ENCODE results near the gene RENBP.

Gene RENBP

GRCh38 chrX:153969904-153970356, 25.5 kb upstream of the RENBP start:
- Histone ChIP-seq H3K27ac (ENCODE audit: low read depth, low read length) (no peak overlapping the region), H3K9me3 (ENCODE audit: control insufficient read depth, insufficient read depth, low read depth, low read length) (no peaks in the 10 kb centered on the region), H3K36me3 (ENCODE audit: control insufficient read depth, insufficient read depth, low read length) (peaks cover 15% of the 10 kb centered on the region), H3K9ac (ENCODE audit: low read length) (peak overlapping the region; percentile 70), H3K27me3 (ENCODE audit: control insufficient read depth, insufficient read depth, low read length) (no peaks in the 10 kb centered on the region), H3K4me1 (ENCODE audit: control insufficient read depth, insufficient read depth, low read length) (peaks cover 51% of the 10 kb centered on the region), H3K4me3 (ENCODE audit: low read depth, low read length) (peak overlapping the region; percentile 81)

- Histone ChIP-seq H3K27ac (ENCODE audit: low read depth, low read length) (no peak overlapping the region), H3K4me1 (ENCODE audit: control insufficient read depth, insufficient read depth, low read length) (peaks cover 47% of the 10 kb centered on the region), H3K9ac (ENCODE audit: low read length) (peak overlapping the region; percentile 70)
Measured at GRCh38 chrX:153969125-153969903, 24.9 kb upstream of the RENBP start.

GRCh38 chrX:153968754-153969124, 24.3 kb upstream of the RENBP start:
- Histone ChIP-seq H3K9me3 (ENCODE audit: control insufficient read depth, insufficient read depth, low read depth, low read length) (no peaks in the 10 kb centered on the region), H3K27ac (ENCODE audit: low read depth, low read length) (no peak overlapping the region), H3K4me3 (ENCODE audit: low read depth, low read length) (peak overlapping the region; percentile 81), H3K4me1 (ENCODE audit: control insufficient read depth, insufficient read depth, low read length) (peaks cover 41% of the 10 kb centered on the region), H3K9ac (ENCODE audit: low read length) (peak overlapping the region; percentile 70), H3K36me3 (ENCODE audit: control insufficient read depth, insufficient read depth, low read length) (peaks cover 23% of the 10 kb centered on the region), H3K27me3 (ENCODE audit: control insufficient read depth, insufficient read depth, low read length) (no peaks in the 10 kb centered on the region)

More at GRCh38 chrX:153969125-153969903, 24.9 kb upstream of the RENBP start:
- Histone ChIP-seq H3K9me3 (ENCODE audit: control insufficient read depth, insufficient read depth, low read depth, low read length) (no peaks in the 10 kb centered on the region), H3K36me3 (ENCODE audit: control insufficient read depth, insufficient read depth, low read length) (peaks cover 17% of the 10 kb centered on the region), H3K27me3 (ENCODE audit: control insufficient read depth, insufficient read depth, low read length) (no peaks in the 10 kb centered on the region), H3K4me3 (ENCODE audit: low read depth, low read length) (peak overlapping the region; percentile 81)

GRCh38 chrX:153968255-153968654, 23.8 kb upstream of the RENBP start:
- Histone ChIP-seq H3K36me3 (ENCODE audit: control insufficient read depth, insufficient read depth, low read length) (peaks cover 28% of the 10 kb centered on the region), H3K9me3 (ENCODE audit: control insufficient read depth, insufficient read depth, low read depth, low read length) (no peaks in the 10 kb centered on the region), H3K4me1 (ENCODE audit: control insufficient read depth, insufficient read depth, low read length) (peaks cover 37% of the 10 kb centered on the region), H3K9ac (ENCODE audit: low read length) (peak overlapping the region; percentile 9), H3K4me3 (ENCODE audit: low read depth, low read length) (peak overlapping the region; percentile 81), H3K27me3 (ENCODE audit: control insufficient read depth, insufficient read depth, low read length) (no peaks in the 10 kb centered on the region), H3K27ac (ENCODE audit: low read depth, low read length) (no peak overlapping the region)

GRCh38 chrX:153967536-153968224, 23.2 kb upstream of the RENBP start:
- Histone ChIP-seq H3K27ac (ENCODE audit: low read depth, low read length) (no peak overlapping the region), H3K4me3 (ENCODE audit: low read depth, low read length) (peak overlapping the region; percentile 81; the same call in 1 of the 2 replicates), H3K9ac (ENCODE audit: low read length) (peak overlapping the region; percentile 3), H3K4me1 (ENCODE audit: control insufficient read depth, insufficient read depth, low read length) (peaks cover 36% of the 10 kb centered on the region), H3K9me3 (ENCODE audit: control insufficient read depth, insufficient read depth, low read depth, low read length) (no peaks in the 10 kb centered on the region), H3K27me3 (ENCODE audit: control insufficient read depth, insufficient read depth, low read length) (no peaks in the 10 kb centered on the region), H3K36me3 (ENCODE audit: control insufficient read depth, insufficient read depth, low read length) (peaks cover 34% of the 10 kb centered on the region)

- H3K9me3 ChIP-seq (ENCODE audit: control insufficient read depth, insufficient read depth, low read depth, low read length): no peaks in the 10 kb centered on the region
- peaks cover 41% of the 10 kb centered on the region for H3K36me3 ChIP-seq (ENCODE audit: control insufficient read depth, insufficient read depth, low read length)
- peak overlapping the region; percentile 13; the same call in 1 of the 2 replicates for H3K27ac ChIP-seq (ENCODE audit: low read depth, low read length)
- no peaks in the 10 kb centered on the region for H3K27me3 ChIP-seq (ENCODE audit: control insufficient read depth, insufficient read depth, low read length)
- peak overlapping the region; percentile 3 for H3K9ac ChIP-seq (ENCODE audit: low read length)
- peaks cover 36% of the 10 kb centered on the region for H3K4me1 ChIP-seq (ENCODE audit: control insufficient read depth, insufficient read depth, low read length)
- H3K4me3 ChIP-seq (ENCODE audit: low read depth, low read length): no peak overlapping the region
Measured at GRCh38 chrX:153966841-153967535, 22.5 kb upstream of the RENBP start.

GRCh38 chrX:153966283-153966688, 21.8 kb upstream of the RENBP start:
- Histone ChIP-seq H3K4me3 (ENCODE audit: low read depth, low read length) (no peak overlapping the region), H3K4me1 (ENCODE audit: control insufficient read depth, insufficient read depth, low read length) (peaks cover 36% of the 10 kb centered on the region), H3K27ac (ENCODE audit: low read depth, low read length) (peak overlapping the region; percentile 13; the same call in 1 of the 2 replicates), H3K36me3 (ENCODE audit: control insufficient read depth, insufficient read depth, low read length) (peaks cover 48% of the 10 kb centered on the region), H3K27me3 (ENCODE audit: control insufficient read depth, insufficient read depth, low read length) (no peaks in the 10 kb centered on the region), H3K9me3 (ENCODE audit: control insufficient read depth, insufficient read depth, low read depth, low read length) (no peaks in the 10 kb centered on the region), H3K9ac (ENCODE audit: low read length) (no peak overlapping the region)

GRCh38 chrX:153965406-153965805, 21.0 kb upstream of the RENBP start:
- H3K4me1 ChIP-seq (ENCODE audit: control insufficient read depth, insufficient read depth, low read length): peaks cover 36% of the 10 kb centered on the region
- peaks cover 56% of the 10 kb centered on the region for H3K36me3 ChIP-seq (ENCODE audit: control insufficient read depth, insufficient read depth, low read length)
- H3K4me3 ChIP-seq (ENCODE audit: low read depth, low read length): no peak overlapping the region
- no peaks in the 10 kb centered on the region for H3K27me3 ChIP-seq (ENCODE audit: control insufficient read depth, insufficient read depth, low read length)
- no peak overlapping the region for H3K27ac ChIP-seq (ENCODE audit: low read depth, low read length)
- no peaks in the 10 kb centered on the region for H3K9me3 ChIP-seq (ENCODE audit: control insufficient read depth, insufficient read depth, low read depth, low read length)
- no peak overlapping the region for H3K9ac ChIP-seq (ENCODE audit: low read length)

- peaks cover 31% of the 10 kb centered on the region for H3K4me1 ChIP-seq (ENCODE audit: control insufficient read depth, insufficient read depth, low read length)
- H3K4me3 ChIP-seq (ENCODE audit: low read depth, low read length): no peak overlapping the region
- H3K9ac ChIP-seq (ENCODE audit: low read length): no peak overlapping the region
- H3K27ac ChIP-seq (ENCODE audit: low read depth, low read length): no peak overlapping the region
- peaks cover 69% of the 10 kb centered on the region for H3K36me3 ChIP-seq (ENCODE audit: control insufficient read depth, insufficient read depth, low read length)
- H3K27me3 ChIP-seq (ENCODE audit: control insufficient read depth, insufficient read depth, low read length): no peaks in the 10 kb centered on the region
- H3K9me3 ChIP-seq (ENCODE audit: control insufficient read depth, insufficient read depth, low read depth, low read length): no peaks in the 10 kb centered on the region; the same call in 1 of the 2 replicates
Measured at GRCh38 chrX:153964105-153964504, 19.7 kb upstream of the RENBP start.

- Histone ChIP-seq H3K9ac (ENCODE audit: low read length) (no peak overlapping the region), H3K9me3 (ENCODE audit: control insufficient read depth, insufficient read depth, low read depth, low read length) (no peaks in the 10 kb centered on the region; the same call in 1 of the 2 replicates), H3K4me3 (ENCODE audit: low read depth, low read length) (no peak overlapping the region), H3K4me1 (ENCODE audit: control insufficient read depth, insufficient read depth, low read length) (peaks cover 25% of the 10 kb centered on the region), H3K27ac (ENCODE audit: low read depth, low read length) (no peak overlapping the region), H3K36me3 (ENCODE audit: control insufficient read depth, insufficient read depth, low read length) (peaks cover 73% of the 10 kb centered on the region), H3K27me3 (ENCODE audit: control insufficient read depth, insufficient read depth, low read length) (no peaks in the 10 kb centered on the region)
Measured at GRCh38 chrX:153963546-153963945, 19.1 kb upstream of the RENBP start.
